Calu3 (cell line): ENCODE results near the gene GAL3ST2. TPM values are rescaled to one million over a fixed set of nuclear protein-coding genes. Genes with fewer than 3 reads are reported as not detected.

Experiments
- BruUV-seq: library from RNA; stranded (reverse); fragments of 400-500 nt; replicated peaks from 2 replicates; lab custom pipeline; 2021; lab: Mats Ljungman, UMichigan
- CTCF ChIA-PET: fragments of 300-600 bp; sonication (Branson Sonifier 250); formaldehyde crosslinking; loops from one replicate; lab custom pipeline; 2022; ENCODE audit warnings: antibody characterized with exemption; lab: Charles Lee
- DNase-seq: peaks from one replicate; pipeline ENCODE4 v3.0.0; 2022
- H3K27ac Mint-ChIP-seq: one replicate; pipeline ENCODE4 v1.8.0; 2022; ENCODE audit warnings: mixed read lengths; ENCODE audit not compliant: unreplicated experiment
- H3K27me3 Mint-ChIP-seq: one replicate; pipeline ENCODE4 v1.8.0; 2022; ENCODE audit warnings: mixed read lengths; ENCODE audit not compliant: unreplicated experiment
- H3K36me3 Mint-ChIP-seq: one replicate; pipeline ENCODE4 v1.8.0; 2022; ENCODE audit warnings: mild to moderate bottlenecking, moderate library complexity, mixed read lengths; ENCODE audit not compliant: insufficient read depth, unreplicated experiment
- H3K4me1 Mint-ChIP-seq: one replicate; pipeline ENCODE4 v1.8.0; 2022; ENCODE audit warnings: mild to moderate bottlenecking, low read depth, mixed read lengths; ENCODE audit not compliant: unreplicated experiment
- H3K4me3 Mint-ChIP-seq: one replicate; pipeline ENCODE4 v1.8.0; 2022; ENCODE audit warnings: mild to moderate bottlenecking, low read depth, moderate library complexity, mixed read lengths; ENCODE audit not compliant: unreplicated experiment
- H3K9me3 Mint-ChIP-seq: one replicate; pipeline ENCODE4 v1.8.0; 2022; ENCODE audit warnings: low read depth, mixed read lengths; ENCODE audit not compliant: unreplicated experiment
- CTCF ChIP-seq: fragments of 200-600 bp; IDR thresholded peaks from one replicate; pipeline ENCODE4 v1.8.0; 2022; ENCODE audit warnings: antibody characterized with exemption; ENCODE audit not compliant: unreplicated experiment
- intact Hi-C: fragments of 100-400 bp; cut with micrococcal nuclease; formaldehyde crosslinking; loops from one replicate; pipeline ENCODE4 v1.10.0; 2022; ENCODE audit not compliant: unreplicated experiment
- total RNA-seq: library from RNA; stranded (reverse); gene quantifications from 2 replicates; pipeline ENCODE4 v1.2.3, GENCODE V29; 2022

GAL3ST2 gene
- total RNA-seq, 1 experiment from 2014 or later, result not detected

GRCh38 chr2:241851325-241852115 lies 74.9 kb downstream of the GAL3ST2 start:
- no TSS peak for BruUV-seq

GRCh38 chr2:241852116-241852980 lies 75.7 kb downstream of the GAL3ST2 start:
- BruUV-seq, result no TSS peak
- CTCF ChIA-PET, result no interaction called here
- TF ChIP-seq CTCF, result no peak
- no peaks in the 10 kb centered on the region for H3K36me3 Mint-ChIP-seq
- H3K4me3 Mint-ChIP-seq, result no peak overlapping the region
- H3K9me3 Mint-ChIP-seq, result no peaks in the 10 kb centered on the region
- intact Hi-C loops, result no loop called here
- DNase-seq, result no peak
- H3K27me3 Mint-ChIP-seq, result peaks cover 43% of the 10 kb centered on the region
- no peaks in the 10 kb centered on the region for H3K4me1 Mint-ChIP-seq
- H3K27ac Mint-ChIP-seq, result no peak overlapping the region

More at GRCh38 chr2:241851325-241852115, 74.9 kb downstream of the GAL3ST2 start:
- no peak overlapping the region for H3K4me3 Mint-ChIP-seq
- peaks cover 43% of the 10 kb centered on the region for H3K27me3 Mint-ChIP-seq
- no peaks in the 10 kb centered on the region for H3K9me3 Mint-ChIP-seq
- no peak for DNase-seq
- H3K4me1 Mint-ChIP-seq, result no peaks in the 10 kb centered on the region
- CTCF ChIA-PET, result no interaction called here
- H3K27ac Mint-ChIP-seq, result no peak overlapping the region
- no peaks in the 10 kb centered on the region for H3K36me3 Mint-ChIP-seq
- intact Hi-C loops, result no loop called here
- TF ChIP-seq CTCF, result no peak

GRCh38 chr2:241852981-241853631 lies 76.5 kb downstream of the GAL3ST2 start:
- Mint-ChIP-seq H3K4me3 (no peak overlapping the region), H3K36me3 (no peaks in the 10 kb centered on the region), H3K27ac (no peak overlapping the region), H3K27me3 (peaks cover 43% of the 10 kb centered on the region), H3K4me1 (no peaks in the 10 kb centered on the region), H3K9me3 (no peaks in the 10 kb centered on the region)
- DNase-seq, result no peak
- intact Hi-C loops, result no loop called here
- CTCF ChIA-PET, result no interaction called here
- TF ChIP-seq CTCF, result no peak
- BruUV-seq, result no TSS peak

Other genes with a start within 250 kb of the GAL3ST2 start
- 30.1 and 35.0 TPM in 2 replicates for gene BOK, start 218.1 kb upstream of the GAL3ST2 start, total RNA-seq
- 53.6 and 57.5 TPM in 2 replicates for gene THAP4, start 139.7 kb upstream of the GAL3ST2 start, total RNA-seq
- 93.0 and 95.3 TPM in 2 replicates for gene ATG4B, start 139.1 kb upstream of the GAL3ST2 start, total RNA-seq
- 67.6 and 80.7 TPM in 2 replicates for gene DTYMK, start 90.0 kb upstream of the GAL3ST2 start, total RNA-seq
- gene ING5, start 74.8 kb upstream of the GAL3ST2 start, total RNA-seq, result 29.3 and 35.1 TPM in 2 replicates
- 51.1 and 53.3 TPM in 2 replicates for gene D2HGDH, start 42.2 kb upstream of the GAL3ST2 start, total RNA-seq
- gene NEU4, start 32.4 kb downstream of the GAL3ST2 start, total RNA-seq, result 0.14 and 0.37 TPM in 2 replicates
- not detected in 2 replicates for gene PDCD1, start 82.1 kb downstream of the GAL3ST2 start, total RNA-seq
- gene RTP5, start 92.9 kb downstream of the GAL3ST2 start, total RNA-seq, result not detected in 2 replicates